Retinal pigment epithelial cell (primary cell): Measurements from ENCODE around the gene ACER1.
"Not testable (repeated sequence)": the region's sequence is repeated elsewhere in the genome, so short reads cannot be mapped to it uniquely, and the experiment has no call there.

Source experiments
- DNase-seq: peaks from one replicate; pipeline ENCODE4 v3.0.0-alpha.2; 2010; ENCODE audit warnings: low read depth
- H3K4me3 ChIP-seq: 2 replicates; pipeline ENCODE4 v1.5.1; 2011; ENCODE audit warnings: mild to moderate bottlenecking, low read length, control low read depth, moderate library complexity
- CTCF ChIP-seq: conservative IDR thresholded peaks from 2 replicates; pipeline ENCODE4 v1.5.1; 2011; ENCODE audit warnings: low read depth, low read length, control low read depth, inconsistent platforms

Gene ACER1

DNA sequence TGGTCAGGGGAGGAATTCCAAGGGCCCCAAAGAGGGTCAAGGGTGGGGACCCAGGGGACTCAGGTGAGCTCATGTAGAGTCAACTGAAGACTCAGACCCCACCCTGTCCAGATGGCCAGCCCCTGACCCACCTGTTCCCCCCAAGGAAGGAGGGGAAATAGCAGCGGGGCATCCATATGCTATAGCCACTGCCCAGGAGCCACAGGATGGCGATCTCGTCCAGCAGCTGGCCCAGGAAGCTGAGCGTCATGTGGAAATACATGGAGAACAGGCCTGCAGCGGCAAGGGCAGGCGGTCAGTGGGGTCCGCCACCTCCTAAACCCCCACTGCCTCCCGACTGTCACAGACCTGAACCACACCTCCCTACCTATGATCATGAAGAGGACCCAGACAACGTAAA lies 21.4 kb downstream of the ACER1 start:
- no peak overlapping the region for H3K4me3 ChIP-seq
- TF ChIP-seq CTCF = no peak
- DNase-seq = no peak

DNA sequence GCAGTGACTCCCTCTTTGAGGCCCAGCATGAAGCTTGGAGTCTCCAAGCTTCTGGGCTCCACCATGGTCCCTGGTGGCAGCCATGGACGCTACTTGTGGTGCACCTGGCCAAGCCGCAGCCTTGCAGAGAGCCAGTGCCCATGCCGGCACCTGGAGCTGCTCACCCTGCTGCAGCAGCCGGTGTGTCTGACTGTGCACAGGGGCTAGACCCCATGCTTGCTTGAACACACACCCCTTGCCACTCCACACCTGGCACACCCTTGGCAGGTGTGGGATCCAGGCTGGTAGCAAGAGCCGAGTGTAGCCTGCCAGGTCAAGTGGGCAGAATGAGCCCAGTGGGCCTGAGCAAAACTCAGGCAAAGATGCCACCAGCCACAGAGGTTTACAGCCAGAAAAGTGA lies 35.0 kb downstream of the ACER1 start:
- no peak for DNase-seq
- TF ChIP-seq CTCF = no peak
- H3K4me3 ChIP-seq = no peak overlapping the region

DNA sequence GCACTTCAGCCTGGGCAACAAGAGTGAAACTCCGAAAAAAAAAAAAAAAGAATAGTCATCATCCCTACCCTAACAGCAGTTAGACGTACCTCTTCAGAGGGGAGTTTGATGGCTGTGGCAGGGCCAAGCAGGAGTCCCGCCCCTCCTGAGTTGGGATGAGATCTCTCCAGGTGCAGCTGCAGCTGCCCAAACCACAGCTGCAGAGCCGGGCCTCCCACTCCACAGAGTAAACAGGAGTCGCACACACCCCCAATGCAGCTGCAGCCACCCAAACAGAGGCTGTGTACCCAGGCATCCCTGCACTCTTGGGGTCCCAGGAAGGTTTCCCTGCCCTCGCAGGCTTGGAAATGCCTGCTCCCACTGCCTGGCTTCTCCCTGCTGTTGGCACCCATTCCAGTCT lies 36.2 kb downstream of the ACER1 start:
- no peak for TF ChIP-seq CTCF
- no peak for DNase-seq
- no peak overlapping the region for H3K4me3 ChIP-seq

DNA sequence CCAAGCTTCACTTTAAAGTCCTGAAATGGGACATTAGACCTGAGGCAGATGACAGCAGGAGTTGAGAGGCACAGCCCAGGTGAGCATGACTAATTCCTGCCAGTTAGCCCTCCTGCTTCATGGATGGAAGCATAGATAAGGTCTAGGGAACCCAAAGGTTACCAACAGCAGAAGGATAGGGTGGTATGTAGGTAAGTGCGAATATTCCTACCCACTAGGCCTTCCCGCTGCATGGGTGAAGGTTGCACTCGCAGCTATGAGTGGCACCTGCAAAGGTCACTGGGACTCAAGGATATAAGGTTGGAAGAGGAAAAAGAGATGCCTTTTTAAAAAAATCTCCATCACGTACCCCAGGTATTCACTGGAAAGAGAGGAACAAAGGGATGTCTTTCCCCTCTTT lies 41.4 kb downstream of the ACER1 start:
- no peak overlapping the region for H3K4me3 ChIP-seq
- TF ChIP-seq CTCF = no peak
- DNase-seq = no peak

DNA sequence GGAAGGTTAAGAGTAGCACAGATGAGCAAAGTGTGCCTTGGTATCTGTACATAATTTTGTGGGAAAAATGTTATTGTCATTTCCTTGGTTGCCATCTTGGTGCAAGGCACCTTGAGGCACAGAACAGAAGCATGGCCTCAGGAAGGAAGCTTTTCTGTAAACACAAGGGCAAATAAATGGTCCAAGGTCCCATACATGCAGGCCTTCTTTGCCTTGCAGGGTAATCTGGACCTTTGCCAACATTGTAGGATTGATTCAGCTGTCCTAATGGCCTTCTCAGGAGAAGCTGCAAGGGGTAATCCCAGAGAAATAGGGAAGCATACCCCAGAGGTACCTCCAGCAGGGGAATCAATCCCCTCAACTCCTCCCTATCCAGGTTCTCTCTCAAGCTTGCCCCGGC lies 44.7 kb downstream of the ACER1 start:
- H3K4me3 ChIP-seq = no peak overlapping the region
- TF ChIP-seq CTCF = no peak
- DNase-seq = no peak

GRCh38 chr19:6287269-6287885 lies 46.0 kb downstream of the ACER1 start:
- DNase-seq = no peak
- no peak overlapping the region for H3K4me3 ChIP-seq
- no peak for TF ChIP-seq CTCF

DNA sequence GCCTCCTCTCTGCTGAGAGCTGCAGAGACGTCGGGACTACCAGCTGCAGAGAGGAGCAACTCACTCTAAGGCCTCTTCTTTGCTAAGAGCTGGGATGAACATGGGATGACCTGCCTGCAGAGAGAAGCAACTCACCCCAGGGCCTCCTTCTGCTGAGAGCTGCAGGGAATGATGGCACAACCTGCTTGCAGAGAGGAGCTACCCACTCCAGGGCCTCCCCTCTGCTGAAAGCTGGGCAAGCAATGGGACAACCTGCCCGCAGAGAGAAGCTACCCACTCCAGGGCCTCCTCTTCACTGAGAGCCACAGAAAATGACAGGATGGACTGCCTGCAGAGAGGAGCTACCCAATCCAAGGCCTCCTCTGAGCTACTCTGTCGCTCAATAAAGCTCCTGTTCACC lies 46.7 kb downstream of the ACER1 start:
- DNase-seq = no peak
- no peak for TF ChIP-seq CTCF

DNA sequence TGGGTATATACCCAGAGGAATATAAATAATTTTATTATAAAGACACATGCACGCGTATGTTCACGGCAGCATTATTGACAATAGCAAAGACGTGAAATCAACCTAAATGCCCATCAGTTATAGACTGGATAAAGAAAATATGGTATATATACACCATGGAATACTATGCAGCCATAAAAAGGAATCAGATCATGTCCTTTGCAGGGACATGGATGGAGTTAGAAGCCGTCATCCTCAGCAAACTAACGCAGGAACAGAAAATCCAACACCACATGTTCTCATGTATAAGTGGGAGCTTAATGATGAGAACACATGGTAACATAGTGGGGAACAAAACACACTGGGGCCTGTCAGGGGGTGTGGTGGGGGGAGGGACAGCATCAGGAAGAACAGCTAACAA lies 51.0 kb downstream of the ACER1 start:
- not testable (repeated sequence) for DNase-seq, H3K4me3 ChIP-seq

More for the DNA sequence above, 46.7 kb downstream of the ACER1 start:
- no peak overlapping the region for H3K4me3 ChIP-seq
